HL-60 (cell line): ENCODE results near the gene DBF4.

Experiments
- CTCF ChIP-seq: IDR thresholded peaks from one replicate; pipeline ENCODE4 v1.5.1; 2011; ENCODE audit warnings: low read length, control low read depth, inconsistent platforms; ENCODE audit not compliant: insufficient read depth
- POLR2AphosphoS5 ChIP-seq: IDR thresholded peaks from 2 replicates; pipeline ENCODE4 v1.6.1; 2012; ENCODE audit warnings: low read depth
- SPI1 ChIP-seq: IDR thresholded peaks from 2 replicates; pipeline ENCODE4 v1.6.1; 2012; ENCODE audit warnings: low read depth, mild to moderate bottlenecking, borderline replicate concordance

GRCh38 chr7:87933605-87933952 is 57.3 kb downstream of the DBF4 start:
- no peak for TF ChIP-seq SPI1
- TF ChIP-seq CTCF = no peak
- TF ChIP-seq POLR2AphosphoS5 = no peak
